H9 (cell line): ENCODE measurements around the gene ACVR1B. TPM values are rescaled to one million over a fixed set of nuclear protein-coding genes. Genes with fewer than 3 reads are reported as not detected.

Experiments used
- DNase-seq: peaks from one replicate; pipeline ENCODE4 v3.0.0-alpha.2; 2017
- H2AFZ ChIP-seq: one replicate; pipeline ENCODE4 v1.6.1; 2013; ENCODE audit warnings: mild to moderate bottlenecking, low read length, control low read depth, moderate library complexity
- H2AK5ac ChIP-seq: 2 replicates; pipeline ENCODE4 v1.6.1; 2013; ENCODE audit warnings: low read length, control low read depth, mixed read lengths; ENCODE audit not compliant: insufficient read length
- H2BK120ac ChIP-seq: one replicate; pipeline ENCODE4 v1.6.1; 2013; ENCODE audit warnings: low read depth, mild to moderate bottlenecking, low read length, control low read depth, inconsistent platforms; ENCODE audit not compliant: poor library complexity, severe bottlenecking
- H2BK12ac ChIP-seq: 2 replicates; pipeline ENCODE4 v1.6.1; 2013; ENCODE audit warnings: low read length, control low read depth, mixed read lengths, low read depth; ENCODE audit not compliant: insufficient read length
- H2BK15ac ChIP-seq: 2 replicates; pipeline ENCODE4 v1.6.1; 2013; ENCODE audit warnings: low read depth, low read length, control low read depth
- H2BK20ac ChIP-seq: one replicate; pipeline ENCODE4 v1.6.1; 2013; ENCODE audit warnings: low read depth, mild to moderate bottlenecking, low read length, control low read depth, inconsistent platforms; ENCODE audit not compliant: poor library complexity, severe bottlenecking
- H2BK5ac ChIP-seq: 2 replicates; pipeline ENCODE4 v1.6.1; 2013; ENCODE audit warnings: low read length, control low read depth, mixed read lengths; ENCODE audit not compliant: insufficient read length
- H3K14ac ChIP-seq: 2 replicates; pipeline ENCODE4 v1.6.1; 2013; ENCODE audit warnings: low read length, control low read depth; ENCODE audit not compliant: insufficient read depth
- H3K18ac ChIP-seq: 2 replicates; pipeline ENCODE4 v1.6.1; 2013; ENCODE audit warnings: low read depth, mild to moderate bottlenecking, mixed read lengths, low read length, control low read depth; ENCODE audit not compliant: insufficient read length
- H3K23ac ChIP-seq: 2 replicates; pipeline ENCODE4 v1.6.1; 2013; ENCODE audit warnings: low read length, control low read depth, mixed read lengths, low read depth; ENCODE audit not compliant: insufficient read length
- H3K23me2 ChIP-seq: 2 replicates; pipeline ENCODE4 v1.6.1; 2013; ENCODE audit warnings: low read depth, mild to moderate bottlenecking, mixed read lengths, low read length, control low read depth; ENCODE audit not compliant: insufficient read length, poor library complexity, severe bottlenecking
- H3K27ac ChIP-seq: 2 replicates; pipeline ENCODE4 v1.5.1; 2013; ENCODE audit warnings: low read length, control low read depth, mixed read lengths, low read depth; ENCODE audit not compliant: insufficient read length
- H3K27me3 ChIP-seq: 2 replicates; pipeline ENCODE4 v1.6.1; 2013; ENCODE audit warnings: low read length, control low read depth, inconsistent platforms; ENCODE audit not compliant: insufficient read depth
- H3K4ac ChIP-seq: 2 replicates; pipeline ENCODE4 v1.6.1; 2013; ENCODE audit warnings: low read depth, mild to moderate bottlenecking, control low read depth, inconsistent platforms, low read length, moderate library complexity
- H3K4me1 ChIP-seq: 2 replicates; pipeline ENCODE4 v1.6.1; 2013; ENCODE audit warnings: low read length, control low read depth, inconsistent platforms; ENCODE audit not compliant: insufficient read depth
- H3K4me2 ChIP-seq: 2 replicates; pipeline ENCODE4 v1.6.1; 2013; ENCODE audit warnings: low read length, control low read depth, mixed read lengths; ENCODE audit not compliant: insufficient read length, insufficient read depth
- H3K56ac ChIP-seq: 2 replicates; pipeline ENCODE4 v1.6.1; 2013; ENCODE audit warnings: low read depth, mild to moderate bottlenecking, mixed read lengths, low read length, control low read depth; ENCODE audit not compliant: insufficient read length
- H3K79me1 ChIP-seq: 2 replicates; pipeline ENCODE4 v1.6.1; 2013; ENCODE audit warnings: low read depth, mild to moderate bottlenecking, moderate library complexity, low read length, control low read depth, inconsistent platforms; ENCODE audit not compliant: insufficient read depth, poor library complexity, severe bottlenecking
- H3K79me2 ChIP-seq: 2 replicates; pipeline ENCODE4 v1.6.1; 2013; ENCODE audit warnings: low read length, control low read depth, inconsistent platforms; ENCODE audit not compliant: insufficient read depth
- H3K9ac ChIP-seq: 2 replicates; pipeline ENCODE4 v1.6.1; 2013; ENCODE audit warnings: low read length, control low read depth, mixed read lengths; ENCODE audit not compliant: insufficient read length; ENCODE audit errors: extremely low read depth
- H3K9me3 ChIP-seq: one replicate; pipeline ENCODE4 v1.6.1; 2013; ENCODE audit warnings: low read depth, low read length, inconsistent platforms; ENCODE audit not compliant: control insufficient read depth
- H3T11ph ChIP-seq: one replicate; pipeline ENCODE4 v1.6.1; 2013; ENCODE audit warnings: mild to moderate bottlenecking, low read length, control low read depth, inconsistent platforms
- H4K20me1 ChIP-seq: one replicate; pipeline ENCODE4 v1.6.1; 2013; ENCODE audit not compliant: control insufficient read depth, insufficient read length, insufficient read depth
- H4K5ac ChIP-seq: 2 replicates; pipeline ENCODE4 v1.6.1; 2013; ENCODE audit warnings: low read depth, mild to moderate bottlenecking, mixed read lengths, low read length, control low read depth; ENCODE audit not compliant: insufficient read length
- H4K8ac ChIP-seq: replicated peaks from 2 replicates; pipeline ENCODE4 v1.6.1; 2013; ENCODE audit warnings: low read length, control low read depth, mixed read lengths, low read depth; ENCODE audit not compliant: insufficient read length
- H4K91ac ChIP-seq: 2 replicates; pipeline ENCODE4 v1.6.1; 2013; ENCODE audit warnings: low read depth, mild to moderate bottlenecking, moderate library complexity, mixed read lengths, low read length, control low read depth; ENCODE audit not compliant: insufficient read length
- H3K27ac Mint-ChIP-seq, 3 experiments: 2 replicates in 2 of 3; 3 replicates in 1 of 3; pipeline ENCODE4 v1.8.0; 2020 to 2021; ENCODE audit warnings: mixed read lengths in 3 of 3, mild to moderate bottlenecking in 1 of 3, moderate library complexity in 1 of 3
- H3K27me3 Mint-ChIP-seq: 2 replicates; pipeline ENCODE4 v1.8.0; 2021; ENCODE audit warnings: low read depth, mild to moderate bottlenecking, moderate library complexity, mixed read lengths
- H3K36me3 Mint-ChIP-seq, 3 experiments: 2 replicates in 2 of 3; 3 replicates in 1 of 3; pipeline ENCODE4 v1.8.0; 2020 to 2021; ENCODE audit warnings: low read depth in 3 of 3, mixed read lengths in 3 of 3; ENCODE audit not compliant: insufficient read depth in 1 of 3
- H3K4me1 Mint-ChIP-seq, 2 experiments: 2 replicates each; pipeline ENCODE4 v1.8.0; 2020; ENCODE audit warnings: mixed read lengths in 2 of 2
- H3K4me3 Mint-ChIP-seq, 2 experiments: 2 replicates in 1 of 2; 3 replicates in 1 of 2; pipeline ENCODE4 v1.8.0; 2020 to 2021; ENCODE audit warnings: mild to moderate bottlenecking in 2 of 2, mixed read lengths in 2 of 2, moderate library complexity in 1 of 2
- H3K9me3 Mint-ChIP-seq, 2 experiments: 2 replicates in 1 of 2; 3 replicates in 1 of 2; pipeline ENCODE4 v1.8.0; 2020; ENCODE audit warnings: mild to moderate bottlenecking in 2 of 2, mixed read lengths in 2 of 2, moderate library complexity in 1 of 2
- CTCF ChIP-seq: fragments of 200-600 bp; sonication (generic); conservative IDR thresholded peaks from 3 replicates; pipeline ENCODE4 v1.8.0; 2021; ENCODE audit warnings: antibody characterized with exemption, mild to moderate bottlenecking
- WGBS: extraction: QIAGEN DNeasy Blood & Tissue Kit; methylation state at CpG from one replicate; pipeline ENCODE4 v1.1.7; 2013; ENCODE audit warnings: missing lambda C conversion rate, low lambda C conversion rate, mixed read lengths; ENCODE audit not compliant: insufficient read length; ENCODE audit errors: extremely low coverage; 5-methylcytosine and 5-hydroxymethylcytosine counted together
- total RNA-seq: library from RNA; stranded (reverse); gene quantifications from 2 replicates; pipeline ENCODE4 v1.2.1, GENCODE V29; 2021

ACVR1B gene
- total RNA-seq, 1 experiment from 2014 or later: 16.3 TPM

DNA sequence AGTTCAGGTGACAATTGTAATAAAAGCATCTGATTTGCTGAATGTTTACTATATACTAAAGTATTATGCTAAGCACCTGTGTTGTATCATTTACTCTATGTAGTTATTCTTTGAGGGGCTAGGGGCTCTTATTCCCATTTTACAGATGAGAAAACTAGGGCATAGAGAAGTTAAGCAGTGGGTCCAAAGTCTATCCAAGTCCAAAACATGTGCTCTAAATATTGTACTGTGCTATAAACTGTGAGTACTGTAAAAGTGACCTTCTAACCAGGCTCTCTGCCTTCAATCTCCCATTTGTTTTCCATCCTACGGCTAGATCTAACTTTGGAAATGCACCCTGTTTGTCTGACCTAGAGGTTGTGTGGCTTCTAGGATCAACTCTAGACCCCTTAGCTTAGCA is 9.0 kb downstream of the ACVR1B start:
- H2BK15ac ChIP-seq: no peak overlapping the region
- H2BK5ac ChIP-seq: no peak overlapping the region
- no peaks in the 10 kb centered on the region for H4K20me1 ChIP-seq
- no peak overlapping the region for H3K27ac ChIP-seq
- H2BK120ac ChIP-seq: no peak overlapping the region
- no peak overlapping the region for H3K56ac ChIP-seq
- no peak overlapping the region for H2BK20ac ChIP-seq
- Mint-ChIP-seq H3K9me3 (peaks cover 2% of the 10 kb centered on the region in 2 experiments; a peak in 3 of 5 replicates), H3K27me3 (no peaks in the 10 kb centered on the region), H3K27ac (no peak overlapping the region), H3K4me1 (peaks cover 1 to 5% of the 10 kb centered on the region in 2 experiments; a peak in 3 of 4 replicates), H3K36me3 (peaks cover 3 to 44% (median 4%) of the 10 kb centered on the region in 3 experiments), H3K4me3 (no peak overlapping the region)
- H3K9me3 ChIP-seq: no peaks in the 10 kb centered on the region
- H3K14ac ChIP-seq: no peak overlapping the region
- no peak for TF ChIP-seq CTCF
- no peak overlapping the region for H4K91ac ChIP-seq
- H3K18ac ChIP-seq: no peak overlapping the region
- no peaks in the 10 kb centered on the region for H3K79me1 ChIP-seq
- no peaks in the 10 kb centered on the region for H3K23me2 ChIP-seq
- H3K79me2 ChIP-seq: no peaks in the 10 kb centered on the region; the same call in 1 of the 2 replicates
- no peak overlapping the region for H3K4me2 ChIP-seq
- H3K4ac ChIP-seq: no peak overlapping the region
- no peak overlapping the region for H2AFZ ChIP-seq
- no peak overlapping the region for H3K23ac ChIP-seq
- no peak overlapping the region for H4K8ac ChIP-seq
- no CpG with 5 or more reads among the region's 1 CpG for WGBS
- no peak overlapping the region for H4K5ac ChIP-seq
- no peak for DNase-seq
- H3K4me1 ChIP-seq: no peaks in the 10 kb centered on the region
- H2AK5ac ChIP-seq: no peak overlapping the region
- H2BK12ac ChIP-seq: no peak overlapping the region
- H3K9ac ChIP-seq: no peak overlapping the region
- no peaks in the 10 kb centered on the region for H3K27me3 ChIP-seq
- H3T11ph ChIP-seq: no peak overlapping the region
